HG03342 (cell line): Measurements from ENCODE around the gene TMEM92.

Experiments used
- ATAC-seq: cut with Tn5 transposase; IDR thresholded peaks from one replicate; pipeline ENCODE4 v1.9.1; 2021; ENCODE audit warnings: mild to moderate bottlenecking, moderate library complexity; ENCODE audit not compliant: unreplicated experiment

The TMEM92 gene

GRCh38 chr17:50322271-50322670 lies 48.0 kb downstream of the TMEM92 start:
- ATAC-seq = no peak

- no peak for ATAC-seq
These were observed 48.8 kb downstream of the TMEM92 start for GRCh38 chr17:50323060-50323459.

- no peak for ATAC-seq
These were observed 51.6 kb downstream of the TMEM92 start for GRCh38 chr17:50325906-50326305.

- ATAC-seq = no peak
These were observed 52.6 kb downstream of the TMEM92 start for GRCh38 chr17:50326831-50327364.

- no peak for ATAC-seq
These were observed 54.4 kb downstream of the TMEM92 start for GRCh38 chr17:50328363-50329325.

- ATAC-seq = no peak
These were observed 55.5 kb downstream of the TMEM92 start for GRCh38 chr17:50329716-50330115.

- ATAC-seq = no peak
These were observed 56.0 kb downstream of the TMEM92 start for GRCh38 chr17:50330151-50330775.
